ENCODE results near the gene MGAT4C.

DNA sequence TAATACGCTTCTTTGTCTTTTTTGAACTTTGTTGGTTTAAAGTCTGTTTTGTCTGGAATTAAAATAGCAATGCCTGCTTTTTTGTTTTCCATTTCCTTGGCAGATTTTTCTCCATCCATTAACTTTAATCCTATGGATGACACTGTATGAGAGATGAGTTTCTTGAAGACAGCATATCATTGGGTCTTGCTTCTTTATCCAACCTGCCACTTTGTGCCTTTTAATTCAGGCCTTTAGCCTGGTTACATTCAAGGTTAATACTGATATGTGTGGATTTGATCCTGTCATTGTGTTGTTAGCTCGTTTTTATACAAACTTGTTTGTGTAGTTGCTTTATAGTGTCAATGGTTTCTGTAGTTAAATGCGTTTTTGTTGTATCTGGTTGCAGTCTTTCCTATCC is 214.1 kb downstream of the MGAT4C start:
- TF ChIP-seq, protein P1, sequence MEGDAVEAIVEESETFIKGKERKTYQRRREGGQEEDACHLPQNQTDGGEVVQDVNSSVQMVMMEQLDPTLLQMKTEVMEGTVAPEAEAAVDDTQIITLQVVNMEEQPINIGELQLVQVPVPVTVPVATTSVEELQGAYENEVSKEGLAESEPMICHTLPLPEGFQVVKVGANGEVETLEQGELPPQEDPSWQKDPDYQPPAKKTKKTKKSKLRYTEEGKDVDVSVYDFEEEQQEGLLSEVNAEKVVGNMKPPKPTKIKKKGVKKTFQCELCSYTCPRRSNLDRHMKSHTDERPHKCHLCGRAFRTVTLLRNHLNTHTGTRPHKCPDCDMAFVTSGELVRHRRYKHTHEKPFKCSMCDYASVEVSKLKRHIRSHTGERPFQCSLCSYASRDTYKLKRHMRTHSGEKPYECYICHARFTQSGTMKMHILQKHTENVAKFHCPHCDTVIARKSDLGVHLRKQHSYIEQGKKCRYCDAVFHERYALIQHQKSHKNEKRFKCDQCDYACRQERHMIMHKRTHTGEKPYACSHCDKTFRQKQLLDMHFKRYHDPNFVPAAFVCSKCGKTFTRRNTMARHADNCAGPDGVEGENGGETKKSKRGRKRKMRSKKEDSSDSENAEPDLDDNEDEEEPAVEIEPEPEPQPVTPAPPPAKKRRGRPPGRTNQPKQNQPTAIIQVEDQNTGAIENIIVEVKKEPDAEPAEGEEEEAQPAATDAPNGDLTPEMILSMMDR (IDR thresholded peaks at IDR 0.05; ENCODE audit: poor library complexity) = no peak
- TF ChIP-seq EZH2 (IDR thresholded peaks at IDR 0.05; ENCODE audit: borderline replicate concordance) = no peak

All from hepatocyte (in vitro differentiated cells).